Smooth muscle cell (in vitro differentiated cells): ENCODE measurements around the gene ANK2. TPM values are rescaled to one million over a fixed set of nuclear protein-coding genes. Genes with fewer than 3 reads are reported as not detected.
A peak's percentile ranks its signal among the peaks of the same experiment; 100 is the strongest.

Source experiments
- DNase-seq: peaks from one replicate; lab custom pipeline; 2025; ENCODE audit not compliant: unreplicated experiment; lab: John Stamatoyannopoulos, UW
- H2AFZ ChIP-seq: fragments of 200-600 bp; sonication (generic); 2 replicates; pipeline ENCODE4 v1.6.0; 2016; ENCODE audit warnings: antibody characterized with exemption, low read depth, mild to moderate bottlenecking
- H3F3A ChIP-seq: fragments of 200-600 bp; sonication (generic); 2 replicates; pipeline ENCODE4 v1.6.0; 2017; ENCODE audit warnings: antibody characterized with exemption, low read depth
- H3K27ac ChIP-seq: fragments of 200-600 bp; sonication (generic); 2 replicates; pipeline ENCODE4 v1.5.1; 2016; ENCODE audit warnings: low read depth, mild to moderate bottlenecking
- H3K27me3 ChIP-seq: fragments of 200-600 bp; sonication (generic); 2 replicates; pipeline ENCODE4 v1.6.1; 2016; ENCODE audit warnings: low read depth, mild to moderate bottlenecking
- H3K36me3 ChIP-seq: fragments of 200-600 bp; sonication (generic); 2 replicates; pipeline ENCODE4 v1.5.1; 2016; ENCODE audit warnings: low read depth
- H3K4me1 ChIP-seq: fragments of 200-600 bp; sonication (generic); 2 replicates; pipeline ENCODE4 v1.5.1; 2016; ENCODE audit warnings: low read depth
- H3K4me2 ChIP-seq: fragments of 200-600 bp; sonication (generic); 2 replicates; pipeline ENCODE4 v1.6.0; 2016; ENCODE audit warnings: mild to moderate bottlenecking
- H3K4me3 ChIP-seq: fragments of 200-600 bp; sonication (generic); 2 replicates; pipeline ENCODE4 v1.5.1; 2016; ENCODE audit warnings: mild to moderate bottlenecking
- H3K79me2 ChIP-seq: fragments of 200-600 bp; sonication (generic); 2 replicates; pipeline ENCODE4 v1.6.0; 2016; ENCODE audit warnings: low read depth, mild to moderate bottlenecking
- H3K9ac ChIP-seq: fragments of 200-600 bp; sonication (generic); 2 replicates; pipeline ENCODE4 v1.6.0; 2016; ENCODE audit warnings: low read depth
- H3K9me3 ChIP-seq: fragments of 200-600 bp; sonication (generic); replicated peaks from 2 replicates; pipeline ENCODE4 v1.5.1; 2016; ENCODE audit warnings: low read depth
- H4K20me1 ChIP-seq: fragments of 200-600 bp; sonication (generic); 2 replicates; pipeline ENCODE4 v1.6.0; 2016; ENCODE audit warnings: low read depth
- CTCF ChIP-seq: fragments of 200-600 bp; sonication (generic); IDR thresholded peaks from 2 replicates; pipeline ENCODE4 v1.5.1; 2017; ENCODE audit warnings: borderline replicate concordance, mild to moderate bottlenecking, antibody characterized with exemption; ENCODE audit not compliant: insufficient read depth, poor library complexity, severe bottlenecking
- WGBS: methylation state at CpG from one replicate; pipeline ENCODE4 v1.1.7; 2016; ENCODE audit warnings: low lambda C conversion rate; 5-methylcytosine and 5-hydroxymethylcytosine counted together
- polyA plus RNA-seq: library from polyadenylated mRNA; unstranded; fragments of >200 nt; fragmentation: Nextera tagmentation; extraction: Ambion mirVana; gene quantifications from 2 replicates; pipeline ENCODE4 v1.2.1, GENCODE V29; 2016
- total RNA-seq: library from RNA; depleted of rRNA; stranded (reverse); fragments of >200 nt; gene quantifications from 2 replicates; pipeline ENCODE4 v1.2.3, GENCODE V29; 2014

The ANK2 gene
- total and polyA plus RNA-seq, 2 experiments from 2014 or later = 2.2 to 8.1 TPM

GRCh38 chr4:113154281-113154680, 104.8 kb downstream of the ANK2 start:
- Histone ChIP-seq H2AFZ (no peak overlapping the region), H3K79me2 (no peaks in the 10 kb centered on the region), H3K9ac (no peak overlapping the region), H3K27ac (no peak overlapping the region), H3F3A (peaks cover 4% of the 10 kb centered on the region), H3K9me3 (no peaks in the 10 kb centered on the region), H3K36me3 (no peaks in the 10 kb centered on the region), H3K4me2 (peak overlapping the region; percentile 55), H3K4me1 (no peaks in the 10 kb centered on the region), H3K27me3 (peaks cover 9% of the 10 kb centered on the region), H3K4me3 (no peak overlapping the region), H4K20me1 (peaks cover 7% of the 10 kb centered on the region)
- DNase-seq = no peak
- no peak for TF ChIP-seq CTCF
- WGBS = 87% methylated on average over 1 of the region's 1 CpG

DNA sequence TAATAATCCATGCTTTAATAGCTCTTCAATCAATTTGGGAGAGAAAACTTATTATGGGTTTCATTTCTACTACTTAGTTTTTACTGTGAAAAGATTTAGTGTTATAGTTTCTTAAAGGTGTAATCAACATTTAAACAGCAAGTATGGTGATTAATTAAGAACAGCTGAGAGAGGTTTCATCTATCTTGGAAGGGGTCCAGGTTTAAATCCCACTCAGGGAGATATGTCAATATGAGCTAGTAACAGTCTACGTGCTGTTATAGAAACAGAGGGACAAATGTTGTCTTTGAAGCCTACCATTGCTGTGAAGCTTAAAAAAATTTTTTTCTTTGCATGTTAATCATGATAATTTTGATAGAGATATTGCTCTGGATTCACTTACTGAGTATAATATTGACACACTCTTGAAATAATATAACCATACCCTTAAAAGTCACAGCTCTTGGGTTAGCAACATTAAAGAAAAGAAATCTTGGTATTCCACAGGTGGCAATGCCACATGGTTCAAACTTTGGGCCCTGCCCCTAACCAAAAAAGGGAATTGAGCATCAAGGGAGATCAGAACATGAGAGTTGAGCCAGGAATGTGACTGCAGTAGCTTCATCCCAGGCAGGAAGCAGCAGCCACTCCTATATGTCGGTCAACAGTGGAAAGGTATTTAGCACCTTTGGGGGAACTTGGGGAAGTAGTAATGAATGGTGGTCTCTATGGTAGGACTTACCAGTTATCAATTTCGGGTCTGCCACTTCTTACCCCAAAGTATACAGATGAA, 107.8 kb downstream of the ANK2 start:
- H3K36me3 ChIP-seq = no peaks in the 10 kb centered on the region
- H3F3A ChIP-seq = peaks cover 4% of the 10 kb centered on the region
- H3K4me2 ChIP-seq = no peak overlapping the region
- no peak for DNase-seq
- peaks cover 7% of the 10 kb centered on the region for H4K20me1 ChIP-seq
- H3K4me1 ChIP-seq = no peaks in the 10 kb centered on the region
- no peak overlapping the region for H3K9ac ChIP-seq
- peaks cover 9% of the 10 kb centered on the region for H3K27me3 ChIP-seq
- H3K79me2 ChIP-seq = no peaks in the 10 kb centered on the region
- H3K4me3 ChIP-seq = no peak overlapping the region
- no peak for TF ChIP-seq CTCF
- H3K9me3 ChIP-seq = no peaks in the 10 kb centered on the region
- H3K27ac ChIP-seq = no peak overlapping the region
- H2AFZ ChIP-seq = no peak overlapping the region
- WGBS = 77% methylated on average over 3 of the region's 3 CpGs

GRCh38 chr4:113159942-113160545, 110.6 kb downstream of the ANK2 start:
- Histone ChIP-seq H3K4me3 (no peak overlapping the region), H3K27ac (no peak overlapping the region), H3K4me1 (no peaks in the 10 kb centered on the region), H3K79me2 (no peaks in the 10 kb centered on the region), H4K20me1 (no peaks in the 10 kb centered on the region), H3K9ac (no peak overlapping the region), H2AFZ (no peak overlapping the region), H3F3A (no peaks in the 10 kb centered on the region), H3K36me3 (no peaks in the 10 kb centered on the region), H3K4me2 (no peak overlapping the region), H3K9me3 (no peaks in the 10 kb centered on the region), H3K27me3 (peaks cover 9% of the 10 kb centered on the region)
- no peak for TF ChIP-seq CTCF
- DNase-seq = no peak
- WGBS = 58% methylated on average over 3 of the region's 3 CpGs
